ENCODE data around the gene LAX1. TPM values are rescaled to one million over a fixed set of nuclear protein-coding genes. Genes with fewer than 3 reads are reported as not detected.
A peak's percentile ranks its signal among the peaks of the same experiment; 100 is the strongest.
"Not testable (repeated sequence)": the region's sequence is repeated elsewhere in the genome, so short reads cannot be mapped to it uniquely, and the experiment has no call there.

LAX1 gene
- total RNA-seq, 3 donors from 2014 or later (not counting 1 experiment from before 2014, with no cell fraction given) = 33.8 to 48.2 (median 41.2) TPM

DNA sequence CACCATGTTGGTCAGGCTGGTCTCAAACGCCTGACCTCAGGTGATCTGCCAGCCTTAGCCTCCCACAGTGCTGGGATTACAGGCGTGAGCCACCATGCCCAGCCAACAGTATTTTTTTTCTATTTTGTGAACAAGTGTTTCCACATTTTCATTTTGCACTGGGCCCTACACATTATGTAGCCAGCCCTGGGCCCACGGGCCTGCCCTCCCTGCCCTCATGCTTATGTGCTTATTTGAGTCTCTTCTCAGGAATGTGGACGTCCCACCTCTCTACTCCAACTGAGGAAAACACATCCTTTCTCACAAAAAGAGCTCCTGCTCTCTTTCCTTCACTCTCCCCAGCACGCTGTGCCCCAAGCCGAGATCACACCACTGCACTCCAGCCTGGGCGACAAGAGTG, 17.0 kb downstream of the LAX1 start:
- intact Hi-C loops (cut with micrococcal nuclease) = no loop called here
- H3K27me3 Mint-ChIP-seq (ENCODE audit: low read depth in 2 of 2) = no peaks in the 10 kb centered on the region
- TF ChIP-seq, protein P1, sequence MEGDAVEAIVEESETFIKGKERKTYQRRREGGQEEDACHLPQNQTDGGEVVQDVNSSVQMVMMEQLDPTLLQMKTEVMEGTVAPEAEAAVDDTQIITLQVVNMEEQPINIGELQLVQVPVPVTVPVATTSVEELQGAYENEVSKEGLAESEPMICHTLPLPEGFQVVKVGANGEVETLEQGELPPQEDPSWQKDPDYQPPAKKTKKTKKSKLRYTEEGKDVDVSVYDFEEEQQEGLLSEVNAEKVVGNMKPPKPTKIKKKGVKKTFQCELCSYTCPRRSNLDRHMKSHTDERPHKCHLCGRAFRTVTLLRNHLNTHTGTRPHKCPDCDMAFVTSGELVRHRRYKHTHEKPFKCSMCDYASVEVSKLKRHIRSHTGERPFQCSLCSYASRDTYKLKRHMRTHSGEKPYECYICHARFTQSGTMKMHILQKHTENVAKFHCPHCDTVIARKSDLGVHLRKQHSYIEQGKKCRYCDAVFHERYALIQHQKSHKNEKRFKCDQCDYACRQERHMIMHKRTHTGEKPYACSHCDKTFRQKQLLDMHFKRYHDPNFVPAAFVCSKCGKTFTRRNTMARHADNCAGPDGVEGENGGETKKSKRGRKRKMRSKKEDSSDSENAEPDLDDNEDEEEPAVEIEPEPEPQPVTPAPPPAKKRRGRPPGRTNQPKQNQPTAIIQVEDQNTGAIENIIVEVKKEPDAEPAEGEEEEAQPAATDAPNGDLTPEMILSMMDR (IDR thresholded peaks at IDR 0.05) = no peak
- no peak for ATAC-seq
- no peak overlapping the region for H3K27ac ChIP-seq (ENCODE audit: low read length)
- H3K9me3 Mint-ChIP-seq = no peaks in the 10 kb centered on the region
- H3K4me3 ChIP-seq (ENCODE audit: low read length) = no peak overlapping the region
- no peaks in the 10 kb centered on the region for H3K9me3 ChIP-seq (ENCODE audit: control insufficient read depth, insufficient read depth, low read length)
- H3K36me3 ChIP-seq (ENCODE audit: control insufficient read depth, insufficient read depth, low read length) = peaks cover 4% of the 10 kb centered on the region
- H3K4me1 Mint-ChIP-seq = peaks cover under 1 to 6% of the 10 kb centered on the region in 2 donors
- H3K36me3 Mint-ChIP-seq = no peaks in the 10 kb centered on the region
- no peaks in the 10 kb centered on the region for H3K4me1 ChIP-seq (ENCODE audit: control insufficient read depth, insufficient read depth, low read length)
- no peaks in the 10 kb centered on the region for H3K27me3 ChIP-seq (ENCODE audit: control insufficient read depth, insufficient read depth, low read length)
- WGBS (ENCODE audit: insufficient coverage) = 89% methylated on average over 5 of the region's 7 CpGs
- H3K27ac Mint-ChIP-seq = no peak overlapping the region
- DNase-seq = no peak
- H3K4me3 Mint-ChIP-seq = no peak overlapping the region

DNA sequence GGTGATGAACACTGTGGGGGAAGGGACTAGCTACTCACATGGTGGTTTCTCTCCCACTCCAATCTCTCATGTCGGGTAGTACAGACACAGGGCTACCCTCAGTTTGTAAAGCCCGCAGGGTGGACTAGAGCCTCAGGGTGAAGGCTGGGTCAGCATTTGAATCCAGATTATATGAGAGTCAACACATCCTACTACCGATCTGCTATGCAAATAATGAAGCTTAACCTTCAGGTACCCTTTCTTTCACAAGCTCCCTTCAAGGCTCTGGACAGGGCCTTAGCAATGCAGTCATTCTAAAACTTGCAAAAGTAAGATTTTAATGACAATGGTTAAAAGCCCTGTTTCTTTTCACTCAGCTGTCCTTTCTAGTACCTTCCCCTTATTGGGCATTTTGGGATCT, 25.0 kb downstream of the LAX1 start:
- no peak overlapping the region for H3K4me3 Mint-ChIP-seq
- Histone ChIP-seq H3K9me3 (ENCODE audit: control insufficient read depth, insufficient read depth, low read length) (no peaks in the 10 kb centered on the region), H3K27ac (ENCODE audit: low read length) (no peak overlapping the region), H3K4me3 (ENCODE audit: low read length) (no peak overlapping the region), H3K27me3 (ENCODE audit: control insufficient read depth, insufficient read depth, low read length) (no peaks in the 10 kb centered on the region), H3K36me3 (ENCODE audit: control insufficient read depth, insufficient read depth, low read length) (no peaks in the 10 kb centered on the region), H3K4me1 (ENCODE audit: control insufficient read depth, insufficient read depth, low read length) (peaks cover 4% of the 10 kb centered on the region)
- DNase-seq (no peak), ATAC-seq (no peak)
- H3K4me1 Mint-ChIP-seq = peaks cover 2 to 3% of the 10 kb centered on the region in 2 donors
- TF ChIP-seq, protein P1 (IDR thresholded peaks at IDR 0.05) = no peak
- no peak overlapping the region for H3K27ac Mint-ChIP-seq
- intact Hi-C loops (cut with micrococcal nuclease) = no loop called here
- H3K36me3 Mint-ChIP-seq = no peaks in the 10 kb centered on the region
- H3K27me3 Mint-ChIP-seq (ENCODE audit: low read depth in 2 of 2) = no peaks in the 10 kb centered on the region
- H3K9me3 Mint-ChIP-seq = no peaks in the 10 kb centered on the region
- WGBS (ENCODE audit: insufficient coverage) = 89% methylated on average over 3 of the region's 3 CpGs

- Mint-ChIP-seq H3K36me3 (no peaks in the 10 kb centered on the region), H3K4me1 (peaks cover 12 to 14% of the 10 kb centered on the region in 2 donors), H3K9me3 (no peaks in the 10 kb centered on the region), H3K4me3 (no peak overlapping the region), H3K27me3 (ENCODE audit: low read depth in 2 of 2) (no peaks in the 10 kb centered on the region), H3K27ac (no peak overlapping the region)
- no peaks in the 10 kb centered on the region for H3K27me3 ChIP-seq (ENCODE audit: control insufficient read depth, insufficient read depth, low read length)
- ATAC-seq (no peak), DNase-seq (no peak)
- no peak overlapping the region for H3K27ac ChIP-seq (ENCODE audit: low read length)
- TF ChIP-seq, protein P1 (IDR thresholded peaks at IDR 0.05) = no peak
- intact Hi-C loops (cut with micrococcal nuclease) = no loop called here
- 90% methylated on average over 2 of the region's 3 CpGs for WGBS (ENCODE audit: insufficient coverage)
- H3K9me3 ChIP-seq (ENCODE audit: control insufficient read depth, insufficient read depth, low read length) = no peaks in the 10 kb centered on the region
- no peaks in the 10 kb centered on the region for H3K36me3 ChIP-seq (ENCODE audit: control insufficient read depth, insufficient read depth, low read length)
- H3K4me1 ChIP-seq (ENCODE audit: control insufficient read depth, insufficient read depth, low read length) = peaks cover 8% of the 10 kb centered on the region
- no peak overlapping the region for H3K4me3 ChIP-seq (ENCODE audit: low read length)
These were observed 26.5 kb downstream of the LAX1 start for GRCh38 chr1:203791498-203791897.

DNA sequence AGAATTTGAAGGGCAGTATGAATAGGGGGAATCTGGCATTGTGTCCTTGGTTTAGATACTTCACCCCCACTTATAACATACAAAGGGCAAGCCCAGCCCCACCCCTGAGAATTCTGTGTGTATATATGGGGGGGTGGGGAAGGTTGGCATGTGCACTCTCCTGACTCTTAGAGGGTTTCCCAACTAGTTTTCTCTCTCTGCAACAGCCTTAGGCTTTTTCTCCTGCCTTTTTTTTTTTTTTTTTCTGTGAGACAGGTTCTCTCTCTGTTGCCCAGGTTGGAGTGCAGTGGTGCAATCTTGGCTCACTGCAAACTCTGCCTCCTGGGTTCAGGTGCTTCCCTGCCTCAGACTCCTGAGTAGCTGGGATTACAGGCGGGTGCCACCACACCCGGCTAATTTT, 27.5 kb downstream of the LAX1 start:
- H3K27ac Mint-ChIP-seq = no peak overlapping the region
- no peaks in the 10 kb centered on the region for H3K27me3 ChIP-seq (ENCODE audit: control insufficient read depth, insufficient read depth, low read length)
- TF ChIP-seq, protein P1 (IDR thresholded peaks at IDR 0.05) = no peak

DNA sequence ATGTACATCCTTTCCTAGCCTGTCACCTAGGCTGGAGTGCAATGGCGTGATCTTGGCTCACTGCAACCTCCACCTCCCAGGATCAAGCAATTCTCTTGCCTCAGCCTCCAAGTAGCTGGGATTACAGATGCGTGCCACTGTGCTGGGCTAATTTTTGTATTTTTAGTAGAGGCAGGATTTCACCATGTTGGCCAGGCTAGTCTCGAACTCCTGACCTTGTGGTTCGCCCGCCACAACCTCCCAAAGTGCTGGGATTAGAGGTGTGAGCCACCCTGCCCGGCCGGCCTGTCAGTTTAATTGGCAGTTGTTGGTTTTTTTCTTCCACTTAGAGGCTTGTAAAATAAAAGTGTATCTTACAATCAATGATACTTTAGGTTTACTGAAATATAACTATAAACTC, 28.6 kb downstream of the LAX1 start:
- ATAC-seq; H3K27me3 ChIP-seq (ENCODE audit: control insufficient read depth, insufficient read depth, low read length); H3K4me1 ChIP-seq (ENCODE audit: control insufficient read depth, insufficient read depth, low read length); H3K27ac ChIP-seq (ENCODE audit: low read length); H3K36me3 Mint-ChIP-seq; H3K36me3 ChIP-seq (ENCODE audit: control insufficient read depth, insufficient read depth, low read length); H3K9me3 ChIP-seq (ENCODE audit: control insufficient read depth, insufficient read depth, low read length); H3K4me3 Mint-ChIP-seq; H3K9me3 Mint-ChIP-seq; DNase-seq; intact Hi-C loops (cut with micrococcal nuclease); H3K27me3 Mint-ChIP-seq (ENCODE audit: low read depth in 2 of 2); H3K4me3 ChIP-seq (ENCODE audit: low read length): not testable (repeated sequence)
- Mint-ChIP-seq H3K27ac (peak overlapping the region; percentile 62 to 98), H3K4me1 (peaks cover 33 to 35% of the 10 kb centered on the region in 2 donors)
- WGBS (ENCODE audit: insufficient coverage) = 98% methylated on average over 7 of the region's 7 CpGs

More for the DNA sequence above, 27.5 kb downstream of the LAX1 start:
- no peak overlapping the region for H3K4me3 ChIP-seq (ENCODE audit: low read length)
- Mint-ChIP-seq H3K36me3 (peaks cover 4% of the 10 kb centered on the region), H3K9me3 (no peaks in the 10 kb centered on the region), H3K4me1 (peaks cover 22 to 24% of the 10 kb centered on the region in 2 donors), H3K27me3 (ENCODE audit: low read depth in 2 of 2) (no peaks in the 10 kb centered on the region), H3K4me3 (no peak overlapping the region)
- DNase-seq (no peak), ATAC-seq (no peak)
- H3K9me3 ChIP-seq (ENCODE audit: control insufficient read depth, insufficient read depth, low read length) = no peaks in the 10 kb centered on the region
- H3K36me3 ChIP-seq (ENCODE audit: control insufficient read depth, insufficient read depth, low read length) = no peaks in the 10 kb centered on the region
- no peak overlapping the region for H3K27ac ChIP-seq (ENCODE audit: low read length)
- 100% methylated on average over 2 of the region's 2 CpGs for WGBS (ENCODE audit: insufficient coverage)
- H3K4me1 ChIP-seq (ENCODE audit: control insufficient read depth, insufficient read depth, low read length) = peaks cover 8% of the 10 kb centered on the region
- intact Hi-C loops (cut with micrococcal nuclease) = no loop called here

Data from natural killer cell (primary cell).